Omental fat pad (tissue), 4 donors: ENCODE data around the gene METRNL. TPM values are rescaled to one million over a fixed set of nuclear protein-coding genes. Genes with fewer than 3 reads are reported as not detected.

Source experiments
- ATAC-seq: fragments of 150-250 bp; one replicate; pipeline ENCODE4 v1.9.1; 2016; ENCODE audit warnings: mild to moderate bottlenecking, moderate library complexity; ENCODE audit not compliant: low FRiP score
- DNase-seq: peaks from one replicate; pipeline ENCODE4 v3.0.0-alpha.2; 2019; ENCODE audit warnings: low spot score
- total RNA-seq, 4 donors: library from RNA; depleted of rRNA; stranded (reverse); fragments of >200 nt; gene quantifications; one replicate each; pipeline ENCODE4 v1.1.0, GENCODE V29; 2016
- TF ChIP-seq, protein P1 (sequence below), 3 donors: fragments of 450-650 bp; IDR thresholded peaks; one replicate each; pipeline ENCODE4 v1.5.1; 2016 to 2017; ENCODE audit warnings: antibody characterized with exemption in 3 of 3, mild to moderate bottlenecking in 3 of 3, moderate library complexity in 2 of 3

Gene METRNL
- total RNA-seq, 4 donors from 2014 or later = 68.4 to 271 (median 99.9) TPM

DNA sequence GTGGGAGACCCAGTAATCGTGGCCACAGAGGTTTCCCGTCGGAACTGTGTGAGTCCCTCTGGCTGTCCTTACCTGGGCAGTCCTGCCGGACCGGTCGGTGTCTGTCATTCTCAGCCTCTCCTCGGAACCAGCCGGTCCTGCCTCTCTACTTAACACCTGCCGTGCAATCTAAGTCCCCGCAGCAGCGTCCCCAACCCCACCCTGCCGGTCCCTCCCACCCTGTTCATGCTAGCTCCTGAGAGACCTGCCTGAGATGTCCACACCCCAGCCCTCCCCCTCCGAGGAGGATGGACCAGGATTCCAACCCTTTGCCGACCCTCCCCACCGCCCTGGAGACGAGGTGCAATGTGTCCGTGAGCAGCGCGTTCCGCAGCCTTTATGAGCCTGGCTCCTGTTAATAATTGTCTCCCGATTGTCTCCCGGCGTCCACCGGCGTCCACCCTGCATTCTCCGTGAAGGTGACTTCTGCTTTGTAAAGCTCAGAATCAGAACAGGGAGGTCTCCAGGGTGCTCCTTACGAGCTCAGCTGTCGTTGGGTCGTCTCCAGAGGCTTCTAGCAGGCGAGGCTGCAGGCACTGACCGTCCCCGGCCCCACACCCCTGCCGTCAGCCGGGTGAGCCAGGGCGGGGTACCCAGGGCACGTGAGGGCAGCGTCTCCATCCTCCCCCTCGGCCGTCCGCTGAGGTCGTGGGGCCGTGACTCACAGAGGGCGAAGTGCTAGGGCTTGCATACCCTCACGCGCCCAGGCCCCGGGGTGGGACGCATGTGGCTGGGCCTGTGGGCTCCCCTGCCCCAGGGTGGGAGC, 10.1 kb downstream of the METRNL start:
- TF ChIP-seq, protein P1, sequence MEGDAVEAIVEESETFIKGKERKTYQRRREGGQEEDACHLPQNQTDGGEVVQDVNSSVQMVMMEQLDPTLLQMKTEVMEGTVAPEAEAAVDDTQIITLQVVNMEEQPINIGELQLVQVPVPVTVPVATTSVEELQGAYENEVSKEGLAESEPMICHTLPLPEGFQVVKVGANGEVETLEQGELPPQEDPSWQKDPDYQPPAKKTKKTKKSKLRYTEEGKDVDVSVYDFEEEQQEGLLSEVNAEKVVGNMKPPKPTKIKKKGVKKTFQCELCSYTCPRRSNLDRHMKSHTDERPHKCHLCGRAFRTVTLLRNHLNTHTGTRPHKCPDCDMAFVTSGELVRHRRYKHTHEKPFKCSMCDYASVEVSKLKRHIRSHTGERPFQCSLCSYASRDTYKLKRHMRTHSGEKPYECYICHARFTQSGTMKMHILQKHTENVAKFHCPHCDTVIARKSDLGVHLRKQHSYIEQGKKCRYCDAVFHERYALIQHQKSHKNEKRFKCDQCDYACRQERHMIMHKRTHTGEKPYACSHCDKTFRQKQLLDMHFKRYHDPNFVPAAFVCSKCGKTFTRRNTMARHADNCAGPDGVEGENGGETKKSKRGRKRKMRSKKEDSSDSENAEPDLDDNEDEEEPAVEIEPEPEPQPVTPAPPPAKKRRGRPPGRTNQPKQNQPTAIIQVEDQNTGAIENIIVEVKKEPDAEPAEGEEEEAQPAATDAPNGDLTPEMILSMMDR (IDR thresholded peaks at IDR 0.05) = no peak
- DNase-seq (no peak), ATAC-seq (peak; percentile 58)

DNA sequence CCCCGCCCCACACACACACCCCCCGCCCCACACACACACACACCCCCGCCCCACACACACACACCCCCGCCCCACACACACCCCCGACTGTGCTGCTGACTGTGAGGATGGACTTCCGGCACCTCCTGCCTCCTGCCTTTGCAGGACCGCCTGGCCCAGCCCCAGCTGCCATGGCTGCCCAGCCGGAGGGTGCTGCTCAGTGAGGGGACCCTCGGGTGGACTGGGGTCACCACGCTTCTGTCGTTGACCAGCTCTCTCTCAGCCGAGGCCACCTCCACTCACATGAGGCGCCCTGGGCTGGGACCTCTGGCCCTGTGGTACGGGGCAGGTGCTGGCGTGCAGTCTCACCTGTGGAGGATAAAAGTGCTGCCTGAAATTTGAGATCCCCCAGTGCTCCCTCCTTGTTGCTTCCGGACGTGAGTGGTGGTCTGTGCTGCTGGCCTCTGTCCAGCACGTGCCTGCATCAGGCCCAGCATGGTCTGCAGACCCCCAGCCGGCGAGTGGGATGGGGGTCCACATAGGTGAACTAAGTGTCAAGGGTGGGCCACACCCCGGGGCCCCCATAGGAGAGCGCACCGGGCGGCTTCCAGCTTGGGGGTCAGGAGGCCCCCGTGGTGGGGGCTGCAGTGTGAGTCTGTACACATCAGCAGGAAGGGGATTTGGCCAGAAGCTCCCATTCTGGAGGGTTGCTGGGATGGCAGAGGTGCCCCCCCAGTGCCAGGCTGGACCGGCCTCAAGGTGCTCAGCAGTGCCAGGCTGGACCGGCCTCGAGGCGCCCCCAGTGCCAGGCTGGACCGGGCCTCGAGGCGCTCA, 11.2 kb downstream of the METRNL start:
- TF ChIP-seq, protein P1 (IDR thresholded peaks at IDR 0.05) = no peak
- DNase-seq (no peak), ATAC-seq (no peak)

DNA sequence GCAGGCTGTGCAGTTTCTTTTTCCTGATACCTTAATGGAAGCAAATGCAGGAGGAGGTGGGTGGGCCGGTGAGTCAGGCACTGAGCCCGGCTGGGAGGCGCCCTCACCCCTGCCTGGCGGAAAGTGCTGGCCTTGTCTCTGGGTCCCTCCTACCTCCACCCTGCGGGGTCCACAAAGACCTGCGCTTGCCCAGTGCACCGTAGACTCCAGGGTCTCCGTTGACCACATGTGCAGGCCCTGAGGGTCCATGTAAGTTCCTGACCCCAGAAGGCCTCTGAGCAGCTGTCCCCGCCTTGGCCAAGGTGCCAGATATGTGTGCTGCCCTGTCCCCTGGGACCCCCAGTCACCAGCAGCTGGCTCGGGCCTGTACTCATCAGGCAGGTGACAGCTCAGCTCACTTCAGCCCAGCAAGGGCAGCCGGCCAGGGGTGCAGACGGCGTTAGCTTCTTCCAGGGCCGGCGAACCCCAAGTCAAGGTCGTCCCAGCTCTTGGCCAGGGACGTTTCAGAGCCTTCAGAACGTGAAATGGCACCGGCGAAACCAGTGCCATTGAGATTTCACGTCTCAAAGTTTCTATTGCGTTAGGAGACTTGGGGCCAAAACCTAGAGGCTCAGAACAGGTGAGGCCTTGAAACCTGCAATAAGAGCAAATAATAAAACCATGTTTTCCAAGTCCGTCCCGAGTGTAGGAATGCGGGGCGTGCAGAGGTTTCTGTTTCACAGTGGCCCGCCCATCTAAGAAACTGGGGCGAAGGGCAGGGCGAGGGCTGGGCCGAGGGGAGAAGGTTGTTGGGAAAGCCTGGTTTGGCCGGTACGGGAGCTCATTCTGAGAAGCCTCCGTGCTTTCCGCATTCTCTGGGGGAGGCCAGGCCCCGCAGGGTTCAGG, 12.1 kb downstream of the METRNL start:
- DNase-seq (no peak), ATAC-seq (peak; percentile 39)
- TF ChIP-seq, protein P1 (IDR thresholded peaks at IDR 0.05) = no peak

DNA sequence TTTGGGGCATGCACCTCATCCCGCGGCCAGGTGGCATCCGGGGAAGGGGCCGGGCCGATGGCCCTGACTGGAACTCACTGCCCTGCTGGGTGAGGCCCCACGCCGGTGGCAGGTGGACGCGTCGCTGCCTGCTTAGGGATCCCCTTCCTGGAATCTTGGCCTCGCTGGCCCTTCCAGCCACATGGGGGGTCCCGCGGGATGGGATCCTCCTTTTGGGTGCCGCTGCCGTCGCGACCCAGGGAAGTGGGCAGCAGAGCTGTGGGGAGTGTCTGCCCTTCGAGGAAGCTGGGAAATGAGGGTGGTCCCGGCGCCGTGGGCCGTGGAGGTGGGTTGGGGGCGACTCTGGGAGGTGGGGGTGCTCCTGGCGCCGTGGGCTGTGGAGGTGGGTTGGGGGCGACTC, 12.8 kb downstream of the METRNL start:
- no peak for DNase-seq
- TF ChIP-seq, protein P1 (IDR thresholded peaks at IDR 0.05) = no peak
- ATAC-seq = no peak

DNA sequence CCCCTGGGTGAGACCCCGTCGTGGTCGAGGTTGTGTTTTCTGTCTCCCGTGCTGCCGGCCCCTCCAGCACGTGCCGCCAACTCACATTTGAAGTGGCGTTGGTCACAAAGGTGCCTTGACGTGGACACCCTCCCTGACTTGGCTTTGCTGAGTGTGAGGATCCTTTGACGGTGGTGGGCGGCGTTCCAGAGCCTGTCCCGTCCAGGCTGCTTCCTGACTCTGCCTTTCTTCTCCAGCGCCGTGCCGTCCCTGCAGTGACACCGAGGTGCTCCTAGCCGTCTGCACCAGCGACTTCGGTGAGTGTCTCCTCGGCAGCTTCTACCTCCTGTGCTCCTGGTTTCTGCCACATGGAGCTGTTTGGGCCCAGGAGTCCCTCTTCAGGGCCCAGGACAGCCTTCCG, 13.5 kb downstream of the METRNL start:
- no peak for ATAC-seq

DNA sequence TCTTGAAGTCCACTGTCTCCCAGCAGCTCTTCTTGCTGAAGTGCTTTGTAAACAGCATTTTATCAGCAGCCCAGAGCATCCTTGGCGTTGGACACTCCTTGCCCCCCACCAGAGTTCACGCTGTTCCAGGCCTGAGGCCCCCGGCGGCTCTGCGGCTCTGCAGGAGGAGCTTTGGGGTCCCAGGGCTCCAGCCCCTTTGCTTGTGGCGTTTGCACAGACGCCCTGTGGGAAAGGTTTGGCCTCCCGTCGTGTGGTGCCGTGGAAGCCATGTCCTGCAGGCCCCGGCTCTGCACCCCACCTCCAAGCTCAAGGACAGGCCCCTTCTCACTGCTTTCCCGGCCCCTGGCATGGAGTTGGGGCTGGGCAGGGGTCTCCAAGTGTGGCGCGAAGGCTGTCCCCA, 14.1 kb downstream of the METRNL start:
- DNase-seq (no peak), ATAC-seq (no peak)
- TF ChIP-seq, protein P1 (IDR thresholded peaks at IDR 0.05) = no peak

More for the DNA sequence above, 13.5 kb downstream of the METRNL start:
- DNase-seq = no peak
- TF ChIP-seq, protein P1 (IDR thresholded peaks at IDR 0.05) = no peak
